NCI-H1436 treated with DMSO at 0.1 percent for 48 hours (cell line): ENCODE measurements around the gene MLNR.

ENCODE experiments used
- DNase-seq: peaks from one replicate; lab custom pipeline; 2025; lab: John Stamatoyannopoulos, UW

The MLNR gene

DNA sequence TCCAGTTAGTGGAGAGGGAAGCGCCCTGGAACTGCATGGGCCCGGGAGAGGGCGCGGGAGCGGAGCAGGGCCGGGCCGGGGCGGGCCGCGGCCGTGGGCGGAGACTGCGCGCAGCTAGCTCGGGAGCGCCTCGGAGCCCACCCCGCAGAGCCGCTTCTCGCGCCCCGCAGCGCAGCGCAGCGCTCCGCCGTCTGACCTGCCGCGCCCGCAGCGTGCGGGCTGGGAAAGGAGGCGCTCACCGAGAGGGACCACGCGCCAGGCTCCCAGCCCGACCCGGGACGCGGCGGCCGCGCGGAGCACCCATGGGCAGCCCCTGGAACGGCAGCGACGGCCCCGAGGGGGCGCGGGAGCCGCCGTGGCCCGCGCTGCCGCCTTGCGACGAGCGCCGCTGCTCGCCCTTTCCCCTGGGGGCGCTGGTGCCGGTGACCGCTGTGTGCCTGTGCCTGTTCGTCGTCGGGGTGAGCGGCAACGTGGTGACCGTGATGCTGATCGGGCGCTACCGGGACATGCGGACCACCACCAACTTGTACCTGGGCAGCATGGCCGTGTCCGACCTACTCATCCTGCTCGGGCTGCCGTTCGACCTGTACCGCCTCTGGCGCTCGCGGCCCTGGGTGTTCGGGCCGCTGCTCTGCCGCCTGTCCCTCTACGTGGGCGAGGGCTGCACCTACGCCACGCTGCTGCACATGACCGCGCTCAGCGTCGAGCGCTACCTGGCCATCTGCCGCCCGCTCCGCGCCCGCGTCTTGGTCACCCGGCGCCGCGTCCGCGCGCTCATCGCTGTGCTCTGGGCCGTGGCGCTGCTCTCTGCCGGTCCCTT lies at the start of gene MLNR:
MLNR (plus strand) TSS at position 303 of the 820 bp plus-strand sequence; CDS start at position 303, 0 bp downstream.
- no peak for DNase-seq

DNA sequence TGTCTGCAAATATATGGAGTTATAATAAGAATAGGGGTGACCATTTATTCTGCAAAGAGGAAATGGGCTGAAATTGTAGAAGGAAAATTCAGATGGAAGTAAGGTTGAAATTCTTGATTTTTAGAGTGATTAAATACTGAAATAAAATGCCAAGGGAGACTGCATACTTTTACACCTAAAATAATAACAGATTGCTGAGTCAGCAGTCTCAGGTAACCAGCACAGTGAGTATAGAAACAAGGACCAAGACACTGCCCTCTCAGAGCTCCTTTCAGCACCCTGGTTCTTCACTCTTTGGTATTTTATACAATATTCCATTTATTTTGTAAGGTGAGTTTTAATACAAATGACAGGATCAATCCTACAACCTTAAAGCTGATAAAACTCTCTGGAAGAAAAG lies 48.8 kb upstream of the MLNR start:
- no peak for DNase-seq

DNA sequence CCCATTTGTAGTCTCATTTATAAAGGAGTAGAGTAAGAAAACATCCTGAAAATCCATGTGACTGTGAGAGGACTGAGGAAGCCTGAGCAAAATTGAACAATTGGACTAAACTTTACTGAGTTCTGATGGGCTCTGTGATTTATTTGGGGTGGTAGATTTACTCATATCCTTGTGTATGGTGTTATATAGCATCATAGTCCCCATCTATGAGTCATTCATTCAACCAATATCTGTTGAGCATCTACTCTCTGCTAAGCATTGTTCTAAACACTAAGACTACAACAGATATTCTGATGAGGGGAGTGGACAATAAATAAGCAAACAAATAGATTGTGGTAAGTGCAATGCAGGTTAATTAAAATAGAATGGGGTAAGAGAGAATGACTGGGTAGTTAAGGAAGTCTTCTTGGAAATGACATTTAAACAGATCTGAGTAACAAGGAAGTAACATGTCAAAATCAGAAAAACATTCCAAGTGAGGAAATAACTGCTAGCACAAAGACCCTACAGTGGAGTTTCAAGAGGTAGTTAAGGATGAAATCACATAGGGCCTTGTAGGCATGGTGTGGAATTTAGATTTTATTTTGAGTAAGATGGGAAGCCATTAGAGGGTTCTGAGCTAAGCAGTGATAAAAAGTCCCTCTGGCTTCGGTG lies 36.3 kb upstream of the MLNR start:
- DNase-seq: no peak

DNA sequence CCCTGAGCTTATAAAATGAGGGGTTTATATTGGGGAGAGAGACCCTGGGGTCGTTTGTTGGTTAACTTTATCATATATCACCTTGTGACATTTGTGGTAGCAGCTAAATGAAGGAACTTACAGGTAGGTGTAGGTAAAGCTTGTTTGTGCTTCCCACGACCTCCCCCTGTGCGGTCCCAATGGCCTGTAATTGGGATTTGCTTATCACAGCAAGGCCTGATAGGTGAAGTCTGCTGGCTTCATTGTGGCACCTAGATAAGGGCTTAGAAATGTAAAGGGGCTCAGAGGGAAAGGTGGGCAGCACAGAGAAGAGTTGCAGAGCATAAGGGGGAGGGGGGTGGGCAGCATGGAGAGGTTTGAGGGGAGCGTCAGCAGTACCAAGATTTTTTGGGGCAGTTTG lies 35.5 kb upstream of the MLNR start:
- no peak for DNase-seq

DNA sequence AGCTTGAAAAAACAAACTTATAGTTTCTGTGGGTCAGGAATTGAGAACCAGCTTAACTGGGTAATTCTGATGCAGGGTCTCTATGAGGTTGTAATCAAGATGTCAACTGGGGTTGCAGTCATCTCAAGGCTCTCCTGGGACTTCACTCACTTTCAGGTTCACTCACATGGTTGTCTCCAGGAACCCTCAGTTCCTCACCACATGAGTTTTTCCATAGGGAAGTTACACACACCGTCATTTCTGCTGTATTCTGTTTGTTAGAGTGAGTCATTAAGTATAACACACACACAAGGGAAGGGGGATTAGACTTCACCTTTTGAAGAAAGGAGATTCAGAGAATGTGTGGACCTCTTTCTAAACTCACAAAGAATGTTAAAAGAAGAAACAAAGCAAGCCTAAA lies 34.9 kb upstream of the MLNR start:
- DNase-seq: no peak

GRCh38 chr13:49190901-49191300 lies 29.2 kb upstream of the MLNR start:
- no peak for DNase-seq

DNA sequence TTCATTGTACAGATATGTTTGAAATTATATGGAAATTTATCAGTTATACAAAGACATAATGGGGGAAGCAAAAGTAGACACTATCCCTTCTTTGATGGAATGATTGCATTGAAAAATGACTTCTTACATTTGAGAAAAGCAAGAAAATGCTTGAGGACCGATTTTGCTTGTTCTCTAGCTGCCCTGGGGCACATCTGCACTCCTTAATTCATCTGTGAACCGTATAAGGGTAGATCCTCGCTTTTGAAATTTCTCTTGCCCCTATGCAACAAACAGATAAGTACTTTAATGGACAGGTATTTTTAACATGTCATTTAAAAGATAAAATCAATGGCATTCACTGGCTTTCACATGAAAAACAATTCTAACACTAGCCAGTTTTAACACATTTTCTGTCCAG lies 13.5 kb upstream of the MLNR start:
- DNase-seq: no peak

GRCh38 chr13:49208619-49209018 lies 11.5 kb upstream of the MLNR start:
- DNase-seq: no peak

GRCh38 chr13:49210114-49210513 lies 10.0 kb upstream of the MLNR start:
- no peak for DNase-seq

GRCh38 chr13:49210669-49211068 lies 9.5 kb upstream of the MLNR start:
- DNase-seq: no peak

GRCh38 chr13:49213539-49213938 lies 6.6 kb upstream of the MLNR start:
- no peak for DNase-seq

DNA sequence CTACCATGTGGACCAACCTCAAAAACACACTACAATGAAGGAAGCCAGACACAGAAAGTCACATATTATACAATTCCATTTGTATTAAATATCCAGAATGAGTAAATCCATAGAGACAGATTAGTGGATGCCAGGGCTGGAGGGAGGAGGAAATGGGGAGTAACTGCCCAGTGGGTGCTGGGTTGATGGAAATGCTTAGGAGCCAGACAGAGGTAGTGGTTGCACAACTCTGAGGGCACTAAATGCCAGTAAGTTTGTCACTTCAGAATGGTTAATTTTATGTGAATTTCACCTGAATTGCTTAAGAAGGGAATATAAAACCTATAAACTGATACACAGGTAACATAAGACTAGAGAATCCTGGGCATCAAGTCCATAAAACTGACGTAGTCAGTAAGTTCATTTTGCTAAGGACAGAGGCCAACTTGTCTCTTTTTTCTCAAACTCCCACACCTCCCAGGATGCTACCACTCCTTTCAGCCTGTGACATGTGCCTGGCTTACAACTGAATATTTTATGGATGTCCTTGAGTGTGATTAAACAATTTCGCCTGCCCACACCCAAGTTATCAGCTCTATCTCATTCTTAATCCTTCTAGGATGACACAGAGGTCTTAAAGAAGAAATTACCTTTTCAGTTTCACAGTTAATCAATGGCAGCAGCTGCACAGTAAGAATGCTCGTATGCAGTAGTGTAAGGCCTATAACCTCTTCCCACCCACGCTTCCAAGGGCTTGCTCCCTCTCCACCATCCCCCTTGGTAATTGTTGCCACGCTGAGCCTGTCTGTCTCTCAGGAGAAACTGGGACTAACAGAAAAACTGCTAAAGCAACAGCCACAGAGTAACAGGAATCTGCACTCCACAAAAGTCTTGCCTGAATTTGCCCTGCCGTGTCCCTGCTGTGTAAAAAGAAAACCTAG lies 5.9 kb upstream of the MLNR start:
- DNase-seq: no peak

DNA sequence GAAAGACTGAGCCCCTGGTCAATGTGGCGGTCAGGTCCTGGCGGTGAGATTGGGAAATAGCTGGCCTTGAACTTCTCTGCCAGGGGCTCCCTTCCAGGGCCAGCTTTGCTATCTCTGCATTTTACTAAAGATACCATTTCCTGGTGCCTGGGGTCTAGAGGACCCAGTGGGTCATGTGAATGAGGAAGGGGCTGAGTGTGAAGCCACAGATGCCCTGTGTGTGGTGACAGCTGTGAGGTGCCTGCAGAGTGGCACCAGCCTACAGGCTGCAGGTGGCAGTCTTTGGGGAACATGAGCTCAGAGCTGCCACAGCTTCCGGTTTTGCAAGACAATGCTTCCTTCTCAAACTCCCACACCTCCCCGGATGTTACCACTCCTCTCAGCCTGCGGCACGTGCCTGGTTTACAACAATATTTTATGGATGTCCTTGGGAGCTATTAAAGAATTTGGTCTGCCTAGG lies 5.2 kb upstream of the MLNR start:
- DNase-seq: no peak

- no peak for DNase-seq
Measured at GRCh38 chr13:49216334-49216733, 3.8 kb upstream of the MLNR start.

DNA sequence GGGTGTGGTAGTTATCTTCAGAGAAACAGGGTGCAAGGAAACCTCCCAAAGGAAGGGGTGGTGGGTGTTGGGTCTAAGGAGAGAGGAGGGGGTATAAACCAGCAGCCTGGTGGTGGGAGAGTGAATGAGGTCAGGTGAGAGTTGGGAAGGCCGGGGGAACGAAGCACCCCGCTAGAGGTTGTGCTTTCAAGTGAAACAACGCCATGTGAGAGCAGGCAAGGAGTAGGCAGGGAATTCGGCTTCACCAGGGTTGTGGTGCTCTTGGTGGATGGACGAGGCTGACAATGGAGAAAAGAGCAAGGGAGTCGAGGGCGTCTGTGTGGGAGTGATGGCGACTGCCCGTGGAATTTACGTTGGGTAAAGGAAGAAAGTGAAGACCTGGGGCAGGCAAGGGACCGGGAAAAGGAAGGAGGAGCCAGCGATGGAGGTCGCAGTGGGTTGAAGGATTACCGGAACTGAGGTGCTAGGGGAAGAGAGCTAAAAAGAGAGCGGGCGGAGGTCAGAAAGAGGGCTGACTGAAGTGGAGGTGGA lies 2.1 kb upstream of the MLNR start:
- DNase-seq: no peak

DNA sequence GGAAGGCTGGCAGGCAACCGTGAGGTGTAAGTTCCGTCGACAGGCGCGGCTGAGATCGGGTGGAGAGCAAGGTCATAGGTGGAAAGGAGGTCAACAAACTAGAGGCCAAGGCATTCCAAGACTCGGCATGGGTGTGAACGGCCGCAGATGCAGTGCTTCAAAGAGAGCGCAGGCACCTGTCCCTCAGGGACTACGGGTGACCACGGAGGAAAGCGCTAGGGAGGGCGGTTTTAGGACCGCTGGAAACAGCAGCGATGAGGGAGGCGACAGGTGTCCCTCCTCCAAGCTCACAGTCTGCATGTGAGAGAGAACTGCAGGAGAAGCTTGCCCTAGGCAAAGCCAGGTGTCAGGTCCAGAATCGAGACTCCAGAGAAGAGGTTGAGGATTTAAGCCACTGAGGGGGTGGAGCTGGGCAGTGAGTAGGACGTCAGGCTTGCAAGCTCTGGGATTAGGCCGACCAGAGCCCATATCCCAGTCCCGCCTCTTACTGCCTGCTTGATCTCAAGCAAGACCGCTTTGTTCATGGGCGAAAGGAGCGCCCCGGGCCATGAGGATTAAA lies 1.6 kb upstream of the MLNR start:
- DNase-seq: no peak

DNA sequence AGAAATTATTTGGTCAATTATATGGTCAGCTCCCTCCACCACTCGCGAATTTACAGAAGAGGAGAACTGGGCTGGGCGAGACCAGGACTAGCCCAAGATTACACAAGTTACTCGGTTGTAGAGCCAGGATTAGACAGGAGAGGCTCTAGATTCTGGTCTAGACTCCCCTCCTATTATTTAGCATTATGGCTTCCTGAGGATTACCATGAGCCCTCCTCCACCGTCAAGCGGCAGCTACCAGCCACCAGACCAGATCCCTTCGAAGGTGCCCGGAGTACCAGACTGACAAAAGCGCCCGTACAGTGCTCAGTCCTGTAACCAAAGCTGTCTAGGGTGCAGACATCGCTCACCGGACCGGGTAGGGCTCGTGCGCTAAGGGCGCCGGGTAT lies 497 bp upstream of the MLNR start:
- no peak for DNase-seq

- DNase-seq: no peak
Measured at GRCh38 chr13:49220856-49221589, 885 bp downstream of the MLNR start.

DNA sequence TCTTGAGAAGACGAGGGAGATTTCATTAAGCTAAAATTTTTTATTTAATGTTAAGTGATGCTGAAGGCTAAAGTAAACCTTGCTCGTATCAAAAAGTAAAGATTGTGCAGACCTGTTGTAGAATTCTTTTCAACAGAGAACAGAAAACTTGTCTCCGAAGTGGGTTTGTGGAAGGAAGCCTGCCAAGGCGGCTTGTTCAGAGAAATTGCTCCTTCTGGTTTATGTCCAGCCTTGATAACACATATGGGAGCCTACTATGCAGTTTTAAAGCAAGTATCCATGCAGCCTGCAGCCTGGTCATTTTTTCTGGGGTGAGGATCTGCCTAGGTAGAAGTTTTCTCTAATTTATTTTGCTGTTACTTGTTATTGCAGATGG lies 1.4 kb downstream of the MLNR start:
- no peak for DNase-seq

DNA sequence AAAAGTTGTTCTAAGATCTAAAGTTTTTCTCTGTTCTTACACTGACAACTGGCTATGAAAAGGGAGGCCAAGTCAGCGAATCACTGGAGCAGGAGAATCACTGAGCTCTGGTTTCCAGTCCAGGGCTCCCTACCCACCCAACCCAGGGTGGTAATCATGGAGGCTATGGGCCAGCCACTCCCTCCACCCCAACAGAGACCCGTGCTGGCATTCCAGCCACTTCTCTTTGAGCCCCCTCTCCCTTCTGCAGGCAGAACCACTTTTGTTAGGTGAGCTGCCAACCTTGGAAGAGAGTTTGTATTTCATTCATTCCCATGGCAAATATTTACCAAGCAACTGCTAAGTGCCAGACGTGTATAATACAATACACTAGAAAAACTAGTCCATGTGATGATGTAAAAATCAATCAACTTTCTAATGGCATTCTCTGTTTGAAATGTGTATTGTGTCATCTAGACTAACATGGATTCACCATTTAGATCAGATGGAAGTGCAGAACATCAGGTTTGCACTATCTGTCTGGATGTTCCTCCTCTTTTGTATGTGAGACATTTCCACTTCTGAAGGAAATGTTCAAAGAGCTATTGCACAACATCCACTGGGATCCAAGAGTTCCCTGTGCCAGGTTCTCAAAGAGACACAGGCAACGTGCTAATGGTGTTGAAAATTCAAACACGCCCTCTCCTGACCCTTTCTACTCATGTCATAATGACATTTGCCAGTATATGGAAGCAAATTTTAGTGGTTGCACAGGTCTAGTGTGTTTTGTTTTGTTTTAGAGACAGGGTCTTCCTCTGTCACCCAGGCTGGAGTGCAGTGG lies 5.3 kb downstream of the MLNR start:
- DNase-seq: no peak
